ENCODE measurements around the gene RPS3.

RPS3 gene

DNA sequence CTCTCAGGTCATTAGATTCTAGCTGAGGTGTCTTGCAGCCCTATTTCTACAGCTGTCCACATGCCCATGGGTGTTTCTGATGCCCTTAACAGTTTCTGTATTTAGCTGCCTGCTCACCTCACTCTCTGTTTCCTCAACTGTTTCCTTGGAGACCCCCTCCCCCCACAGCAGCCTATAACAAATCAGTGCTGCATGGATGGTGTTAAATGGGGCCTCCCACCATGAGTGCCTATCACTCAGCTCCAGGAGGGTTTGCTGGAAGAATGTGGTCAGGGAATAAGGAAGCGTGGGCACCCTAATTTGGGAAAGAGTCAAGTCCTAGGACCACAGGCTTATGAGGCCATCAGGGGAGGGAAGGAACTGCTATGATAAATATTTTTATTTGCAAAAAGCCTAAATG is 25.1 kb downstream of the RPS3 start:
- TF ChIP-seq, protein P1, sequence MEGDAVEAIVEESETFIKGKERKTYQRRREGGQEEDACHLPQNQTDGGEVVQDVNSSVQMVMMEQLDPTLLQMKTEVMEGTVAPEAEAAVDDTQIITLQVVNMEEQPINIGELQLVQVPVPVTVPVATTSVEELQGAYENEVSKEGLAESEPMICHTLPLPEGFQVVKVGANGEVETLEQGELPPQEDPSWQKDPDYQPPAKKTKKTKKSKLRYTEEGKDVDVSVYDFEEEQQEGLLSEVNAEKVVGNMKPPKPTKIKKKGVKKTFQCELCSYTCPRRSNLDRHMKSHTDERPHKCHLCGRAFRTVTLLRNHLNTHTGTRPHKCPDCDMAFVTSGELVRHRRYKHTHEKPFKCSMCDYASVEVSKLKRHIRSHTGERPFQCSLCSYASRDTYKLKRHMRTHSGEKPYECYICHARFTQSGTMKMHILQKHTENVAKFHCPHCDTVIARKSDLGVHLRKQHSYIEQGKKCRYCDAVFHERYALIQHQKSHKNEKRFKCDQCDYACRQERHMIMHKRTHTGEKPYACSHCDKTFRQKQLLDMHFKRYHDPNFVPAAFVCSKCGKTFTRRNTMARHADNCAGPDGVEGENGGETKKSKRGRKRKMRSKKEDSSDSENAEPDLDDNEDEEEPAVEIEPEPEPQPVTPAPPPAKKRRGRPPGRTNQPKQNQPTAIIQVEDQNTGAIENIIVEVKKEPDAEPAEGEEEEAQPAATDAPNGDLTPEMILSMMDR (IDR thresholded peaks at IDR 0.05; ENCODE audit: control insufficient read depth, insufficient read depth, low read depth, low read length, missing control alignments): no peak
- no peak overlapping the region for H3K4me3 ChIP-seq (ENCODE audit: control insufficient read depth, low read depth, low read length)
- no peak for DNase-seq (ENCODE audit: low read depth)

DNA sequence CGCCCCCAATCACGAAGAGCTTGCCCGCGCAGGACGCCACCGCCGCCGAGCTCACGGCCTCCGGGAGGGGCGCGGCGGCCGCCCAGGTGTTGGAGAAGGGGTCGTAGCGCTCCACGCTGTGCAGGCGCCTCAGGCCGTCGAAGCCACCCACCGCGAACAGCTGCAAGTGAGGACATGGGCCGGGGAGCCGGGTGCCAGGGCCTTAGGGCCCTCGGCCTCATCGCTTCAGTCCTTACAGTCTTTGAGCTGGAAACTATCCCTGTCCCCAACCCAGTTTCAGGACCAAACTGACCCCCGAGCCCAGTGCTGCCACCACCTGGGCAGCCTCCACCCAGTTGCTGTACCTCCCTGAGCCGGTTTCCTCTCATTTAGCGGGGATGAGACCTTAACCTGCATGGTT is 26.1 kb downstream of the RPS3 start:
- no peak overlapping the region for H3K4me3 ChIP-seq (ENCODE audit: control insufficient read depth, low read depth, low read length)
- TF ChIP-seq, protein P1 (IDR thresholded peaks at IDR 0.05; ENCODE audit: control insufficient read depth, insufficient read depth, low read depth, low read length, missing control alignments): peak; percentile 43
- DNase-seq (ENCODE audit: low read depth): no peak

DNA sequence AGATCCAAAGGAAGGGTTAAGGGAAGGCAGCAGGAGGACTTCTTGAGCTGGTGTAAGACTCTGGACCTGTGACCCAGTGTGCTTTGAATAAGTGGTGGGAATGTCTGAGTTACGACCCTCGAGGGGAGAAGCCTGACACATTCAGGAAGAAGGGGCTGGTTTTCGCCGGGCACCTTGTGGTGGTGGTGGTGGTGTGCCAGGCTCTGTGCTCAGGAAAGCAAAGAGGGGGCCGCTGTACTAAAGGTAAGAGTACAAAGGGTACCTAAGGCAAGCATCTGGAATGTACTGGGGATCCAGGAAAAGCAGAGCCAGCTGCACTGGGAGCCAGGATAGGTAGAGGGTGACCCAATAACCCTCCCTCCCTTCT is 27.4 kb downstream of the RPS3 start:
- H3K4me3 ChIP-seq (ENCODE audit: control insufficient read depth, low read depth, low read length): no peak overlapping the region
- TF ChIP-seq, protein P1 (IDR thresholded peaks at IDR 0.05; ENCODE audit: control insufficient read depth, insufficient read depth, low read depth, low read length, missing control alignments): no peak
- DNase-seq (ENCODE audit: low read depth): no peak

DNA sequence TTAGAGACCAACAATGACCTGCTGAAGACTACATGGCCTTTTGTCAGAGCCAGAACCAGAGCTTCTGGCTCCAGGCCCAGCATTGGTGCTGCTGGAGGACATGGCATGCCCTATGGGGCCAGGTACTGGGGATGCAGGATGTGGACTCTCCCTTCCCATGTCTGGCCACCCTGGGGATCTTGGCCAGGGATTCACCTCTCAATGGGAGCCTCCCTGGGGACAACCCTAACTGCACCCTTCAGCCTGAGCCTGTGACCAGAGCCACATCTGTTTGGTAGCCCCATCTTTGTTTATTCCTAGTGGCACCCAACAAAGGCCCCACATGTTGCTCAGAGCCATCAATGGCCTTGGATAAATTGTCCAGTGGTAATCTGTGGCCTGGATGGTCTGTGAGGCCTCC is 27.9 kb downstream of the RPS3 start:
- TF ChIP-seq, protein P1 (IDR thresholded peaks at IDR 0.05; ENCODE audit: control insufficient read depth, insufficient read depth, low read depth, low read length, missing control alignments): no peak
- no peak for DNase-seq (ENCODE audit: low read depth)
- no peak overlapping the region for H3K4me3 ChIP-seq (ENCODE audit: control insufficient read depth, low read depth, low read length)

DNA sequence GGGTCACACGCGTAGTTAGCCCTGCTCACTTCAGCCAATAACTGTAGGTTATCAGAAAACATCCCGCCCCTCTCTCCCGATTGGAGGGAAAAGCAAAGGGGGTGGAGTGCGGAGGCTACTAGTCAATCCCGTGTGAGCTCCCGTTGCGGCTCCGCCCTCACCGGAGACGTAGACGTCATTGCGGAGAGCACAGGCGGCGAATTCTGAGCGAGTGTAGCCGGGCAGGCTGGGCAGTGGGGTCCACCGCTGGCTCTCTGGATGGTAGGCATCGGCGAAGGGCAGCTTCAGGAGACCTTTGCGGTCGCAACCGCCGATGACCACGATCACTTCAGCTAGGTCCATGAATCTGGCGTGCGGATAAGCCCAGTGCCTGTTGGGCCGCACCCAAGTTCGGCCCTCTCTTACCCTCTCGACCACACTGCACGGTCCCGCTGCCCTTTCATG is 29.0 kb downstream of the RPS3 start:
- TF ChIP-seq, protein P1 (IDR thresholded peaks at IDR 0.05; ENCODE audit: control insufficient read depth, insufficient read depth, low read depth, low read length, missing control alignments): no peak
- no peak for DNase-seq (ENCODE audit: low read depth)
- H3K4me3 ChIP-seq (ENCODE audit: control insufficient read depth, low read depth, low read length): peak overlapping the region; percentile 12; the same call in 1 of the 2 replicates

DNA sequence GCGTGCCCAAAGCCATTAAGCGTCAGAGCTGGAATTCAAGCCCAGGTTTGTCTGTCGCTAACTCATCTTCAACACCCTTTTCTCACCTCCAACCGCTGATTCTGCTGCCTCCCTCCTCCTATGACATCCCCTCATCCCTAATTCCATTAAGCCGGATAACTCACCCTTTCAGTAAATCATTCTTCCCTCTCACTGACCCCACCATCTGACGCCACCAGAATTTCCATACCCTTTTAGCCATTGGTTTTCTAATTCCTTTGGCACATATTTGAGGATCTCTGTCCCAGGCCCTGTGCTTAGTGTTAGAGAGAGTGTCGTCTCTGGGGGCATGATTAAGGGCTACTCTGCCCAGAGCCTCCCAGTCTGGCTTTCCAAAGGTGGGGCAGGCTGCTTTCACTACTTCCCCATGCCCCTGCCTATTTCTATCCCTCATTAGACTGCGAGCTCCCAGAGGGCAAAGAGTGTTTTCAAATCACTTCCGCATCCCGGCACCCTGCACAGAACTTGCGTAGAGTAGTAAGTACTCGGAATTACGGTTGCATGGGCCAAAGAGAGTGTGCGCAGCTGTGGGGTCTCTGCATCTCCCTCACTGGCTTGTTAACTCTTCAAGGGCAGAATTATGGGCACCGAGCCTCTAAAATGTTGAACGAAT is 29.8 kb downstream of the RPS3 start:
- no peak overlapping the region for H3K4me3 ChIP-seq (ENCODE audit: control insufficient read depth, low read depth, low read length)
- DNase-seq (ENCODE audit: low read depth): no peak
- TF ChIP-seq, protein P1 (IDR thresholded peaks at IDR 0.05; ENCODE audit: control insufficient read depth, insufficient read depth, low read depth, low read length, missing control alignments): no peak

DNA sequence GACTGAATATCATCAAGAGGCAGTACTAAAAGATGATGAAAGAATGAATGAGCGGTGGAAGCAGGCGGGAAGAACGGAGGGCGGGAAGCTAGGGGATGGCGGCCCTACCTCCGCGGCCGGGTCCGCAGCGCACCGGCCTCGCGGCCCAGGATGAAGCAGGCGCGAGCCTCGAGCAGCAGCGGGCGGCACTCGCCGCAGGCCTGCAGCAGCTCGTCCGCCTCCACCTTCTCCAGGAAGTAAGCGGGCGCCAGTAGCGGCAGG is 30.3 kb downstream of the RPS3 start:
- DNase-seq (ENCODE audit: low read depth): no peak
- TF ChIP-seq, protein P1 (IDR thresholded peaks at IDR 0.05; ENCODE audit: control insufficient read depth, insufficient read depth, low read depth, low read length, missing control alignments): no peak
- H3K4me3 ChIP-seq (ENCODE audit: control insufficient read depth, low read depth, low read length): no peak overlapping the region
